Panc1 (cell line): Measurements from ENCODE around the gene PLD3. TPM values are rescaled to one million over a fixed set of nuclear protein-coding genes. Genes with fewer than 3 reads are reported as not detected.

Experiments
- ATAC-seq: fragments of 200-7000 bp; cut with Tn5 transposase; 2 replicates; pipeline ENCODE4 v1.9.1; 2020; ENCODE audit warnings: mild to moderate bottlenecking, moderate library complexity
- BruUV-seq: library from RNA; stranded (reverse); fragments of 400-500 nt; replicated peaks from 2 replicates; lab custom pipeline; 2021; lab: Mats Ljungman, UMichigan
- CTCF ChIA-PET: fragments of 300-600 bp; sonication (Branson Sonifier 250); formaldehyde crosslinking; loops from one replicate; lab custom pipeline; 2022; ENCODE audit warnings: antibody characterized with exemption; lab: Charles Lee
- POLR2A ChIA-PET: fragments of 300-600 bp; sonication (Branson Sonifier 250); formaldehyde crosslinking; loops from one replicate; lab custom pipeline; 2022; ENCODE audit warnings: antibody characterized with exemption; lab: Charles Lee
- DNase-seq: peaks from one replicate; pipeline ENCODE4 v3.0.0-alpha.2; 2010; ENCODE audit warnings: low read depth, low spot score
- H3K27ac ChIP-seq: 2 replicates; pipeline ENCODE4 v1.5.1; 2011; ENCODE audit warnings: mild to moderate bottlenecking, low read length, inconsistent platforms
- H3K27me3 ChIP-seq: fragments of 200-500 bp; sonication (Bioruptor generic); 2 replicates; pipeline ENCODE4 v1.6.0; 2014; ENCODE audit warnings: low read length, inconsistent platforms; ENCODE audit not compliant: control insufficient read depth, insufficient read depth
- H3K36me3 ChIP-seq: fragments of 200-500 bp; sonication (Bioruptor generic); 2 replicates; pipeline ENCODE4 v1.5.1; 2014; ENCODE audit warnings: inconsistent platforms, mild to moderate bottlenecking, low read length, moderate library complexity; ENCODE audit not compliant: control insufficient read depth, insufficient read depth
- H3K4me1 ChIP-seq: 2 replicates; pipeline ENCODE4 v1.5.1; 2011; ENCODE audit warnings: inconsistent platforms, mild to moderate bottlenecking, low read length, moderate library complexity; ENCODE audit not compliant: control insufficient read depth, insufficient read depth
- H3K4me3 ChIP-seq, 2 experiments: 2 replicates each; pipeline ENCODE4 v1.5.1; 2011 to 2012; ENCODE audit warnings: low read depth in 2 of 2, low read length in 2 of 2, mild to moderate bottlenecking in 2 of 2, inconsistent platforms in 1 of 2, moderate library complexity in 1 of 2
- H3K9me3 ChIP-seq: fragments of 200-500 bp; sonication (Bioruptor generic); 2 replicates; pipeline ENCODE4 v1.5.1; 2014; ENCODE audit warnings: low read depth, mild to moderate bottlenecking, inconsistent platforms, low read length, moderate library complexity; ENCODE audit not compliant: control insufficient read depth, insufficient read depth
- CTCF ChIP-seq: fragments of 450-650 bp; IDR thresholded peaks from 2 replicates; pipeline ENCODE4 v1.5.1; 2017; ENCODE audit warnings: mild to moderate bottlenecking
- POLR2AphosphoS5 ChIP-seq: IDR thresholded peaks from 2 replicates; pipeline ENCODE4 v1.6.1; 2012; ENCODE audit warnings: mild to moderate bottlenecking, low read depth, low read length, moderate library complexity
- REST ChIP-seq, 2 experiments: IDR thresholded peaks; 2 replicates each; pipeline ENCODE4 v1.6.1; 2011 to 2012; ENCODE audit warnings: low read depth in 2 of 2, control low read depth in 1 of 2, low read length in 1 of 2, mild to moderate bottlenecking in 1 of 2, moderate library complexity in 1 of 2; ENCODE audit not compliant: insufficient read depth in 1 of 2
- SIN3A ChIP-seq: IDR thresholded peaks from 2 replicates; pipeline ENCODE4 v1.6.1; 2012; ENCODE audit warnings: low read depth, mild to moderate bottlenecking, low read length, moderate library complexity, borderline replicate concordance; ENCODE audit not compliant: insufficient read depth
- TCF7L2 ChIP-seq: IDR thresholded peaks from 2 replicates; pipeline ENCODE4 v1.6.1; 2011; ENCODE audit warnings: mild to moderate bottlenecking, low read depth, low read length, inconsistent platforms
- in situ Hi-C: cut with HindIII; loops from 2 replicates; pipeline ENCODE4 v1.10.0; 2016; ENCODE audit warnings: low sequenced_read_pairs, low pct_unique_long_range_greater_than_20kb
- intact Hi-C: fragments of 100-400 bp; cut with micrococcal nuclease; formaldehyde crosslinking; loops from one replicate; pipeline ENCODE4 v1.10.0; 2022; ENCODE audit not compliant: unreplicated experiment
- total RNA-seq: library from RNA; stranded (reverse); gene quantifications from one replicate; pipeline ENCODE4 v1.2.1, GENCODE V29; 2021; ENCODE audit not compliant: unreplicated experiment

The PLD3 gene
- total RNA-seq, 1 experiment from 2014 or later, result 81.8 TPM

- H3K4me3 ChIP-seq, result no peak overlapping the region
- H3K27me3 ChIP-seq, result no peaks in the 10 kb centered on the region
- BruUV-seq, result no TSS peak
- POLR2A ChIA-PET, result interaction anchor here (0.5 kb wide), 1 partner anchor 27 kb away, joined by 5 read pairs; no protein-coding TSS in a partner anchor
- DNase-seq (no peak), ATAC-seq (peak; percentile 40; the same call in 1 of the 2 replicates)
- no peak overlapping the region for H3K27ac ChIP-seq
- in situ Hi-C loops (no loop called here), intact Hi-C loops (no loop called here)
- no peaks in the 10 kb centered on the region for H3K9me3 ChIP-seq
- H3K36me3 ChIP-seq, result no peaks in the 10 kb centered on the region
- TF ChIP-seq REST (IDR thresholded peaks at IDR 0.05; ENCODE audit: insufficient read depth in 1 of 2, low read depth in 2 of 2, low read length in 1 of 2) (no peak), POLR2AphosphoS5 (no peak), TCF7L2 (no peak), SIN3A (no peak), CTCF (no peak)
- CTCF ChIA-PET, result no interaction called here
- no peaks in the 10 kb centered on the region; the same call in none of the 2 replicates for H3K4me1 ChIP-seq
These were observed 62.8 kb downstream of the PLD3 start for GRCh38 chr19:40411125-40411842.

- DNase-seq (no peak), ATAC-seq (no peak)
- in situ Hi-C loops, result no loop called here
- intact Hi-C loops, result no loop called here
- ChIA-PET CTCF (no interaction called here), POLR2A (no interaction called here)
- Histone ChIP-seq H3K4me3 (no peak overlapping the region), H3K27ac (no peak overlapping the region), H3K27me3 (no peaks in the 10 kb centered on the region), H3K4me1 (peaks cover 5% of the 10 kb centered on the region), H3K9me3 (no peaks in the 10 kb centered on the region), H3K36me3 (no peaks in the 10 kb centered on the region)
- no TSS peak for BruUV-seq
- no peak for TF ChIP-seq TCF7L2
- TF ChIP-seq REST (IDR thresholded peaks at IDR 0.05; ENCODE audit: insufficient read depth in 1 of 2, low read depth in 2 of 2, low read length in 1 of 2), result no peak
- no peak for TF ChIP-seq CTCF
- no peak for TF ChIP-seq SIN3A
- no peak for TF ChIP-seq POLR2AphosphoS5
These were observed 63.5 kb downstream of the PLD3 start for GRCh38 chr19:40411958-40412499.
